HL-60 (cell line): ENCODE measurements around the gene YTHDF1.

ENCODE experiments used
- DNase-seq, 2 experiments: peaks; one replicate each; pipeline ENCODE4 v3.0.0-alpha.2; 2010 to 2020; ENCODE audit warnings: low read depth in 1 of 2, low spot score in 1 of 2
- H3K27ac ChIP-seq: fragments of 250-450 bp; sonication (Bioruptor Pico); replicated peaks from 2 replicates; pipeline ENCODE4 v1.5.1; 2020; ENCODE audit warnings: mild to moderate bottlenecking, moderate library complexity
- H3K27me3 ChIP-seq: fragments of 250-450 bp; sonication (Bioruptor Pico); 2 replicates; pipeline ENCODE4 v1.5.1; 2021; ENCODE audit warnings: mild to moderate bottlenecking, moderate library complexity; ENCODE audit not compliant: insufficient read depth, poor library complexity, severe bottlenecking
- H3K4me3 ChIP-seq: replicated peaks from 2 replicates; pipeline ENCODE4 v1.5.1; 2011; ENCODE audit warnings: mild to moderate bottlenecking, control low read depth, low read length; ENCODE audit not compliant: insufficient read depth
- GABPA ChIP-seq: IDR thresholded peaks from 2 replicates; pipeline ENCODE4 v1.6.1; 2012; ENCODE audit warnings: low read depth
- POLR2AphosphoS5 ChIP-seq: IDR thresholded peaks from 2 replicates; pipeline ENCODE4 v1.6.1; 2012; ENCODE audit warnings: low read depth
- SPI1 ChIP-seq: IDR thresholded peaks from 2 replicates; pipeline ENCODE4 v1.6.1; 2012; ENCODE audit warnings: low read depth, mild to moderate bottlenecking, borderline replicate concordance
- TF ChIP-seq, protein P1 (sequence below): IDR thresholded peaks from one replicate; pipeline ENCODE4 v1.5.1; 2011; ENCODE audit warnings: low read length, control low read depth, inconsistent platforms; ENCODE audit not compliant: insufficient read depth
- TF ChIP-seq, protein P2 (sequence below): IDR thresholded peaks from 2 replicates; pipeline ENCODE4 v1.6.1; 2012; ENCODE audit warnings: low read depth; ENCODE audit not compliant: insufficient replicate concordance

YTHDF1 gene

DNA sequence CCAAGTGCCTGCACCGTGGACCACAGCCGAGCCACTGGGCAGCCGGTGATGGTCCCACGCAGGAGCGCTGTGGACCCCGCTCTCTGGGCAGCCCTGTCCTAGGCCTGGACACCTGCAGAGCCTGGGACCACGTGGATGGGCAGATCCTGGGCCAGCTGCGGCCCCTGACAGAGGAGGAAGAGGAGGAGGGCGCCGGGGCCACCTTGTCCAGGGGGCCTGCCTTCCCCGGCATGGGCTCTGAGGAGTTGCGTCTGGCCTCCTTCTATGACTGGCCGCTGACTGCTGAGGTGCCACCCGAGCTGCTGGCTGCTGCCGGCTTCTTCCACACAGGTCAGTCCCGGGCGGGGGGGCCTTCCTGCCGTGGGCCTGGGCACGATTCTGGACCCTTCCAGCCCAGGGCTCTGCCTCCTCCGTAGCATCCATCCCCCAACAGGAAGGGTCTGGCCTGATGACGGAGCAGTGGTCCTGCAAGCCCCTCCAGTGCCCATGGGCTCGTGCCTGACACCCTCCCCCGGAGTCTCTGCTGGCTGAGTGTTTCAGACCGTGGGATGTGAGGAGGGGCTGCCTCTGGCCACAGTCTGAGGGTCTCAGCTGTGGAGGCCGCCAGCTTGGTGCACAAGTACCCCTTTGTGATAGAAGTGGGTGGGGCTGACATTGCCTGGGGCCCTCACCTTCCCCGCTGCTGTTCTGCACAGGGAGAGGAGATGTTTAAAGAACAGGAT, 20.3 kb upstream of the YTHDF1 start:
- Histone ChIP-seq H3K27ac (no peak overlapping the region), H3K4me3 (no peak overlapping the region), H3K27me3 (peaks cover 11% of the 10 kb centered on the region)
- no peak for DNase-seq
- TF ChIP-seq, protein P1, sequence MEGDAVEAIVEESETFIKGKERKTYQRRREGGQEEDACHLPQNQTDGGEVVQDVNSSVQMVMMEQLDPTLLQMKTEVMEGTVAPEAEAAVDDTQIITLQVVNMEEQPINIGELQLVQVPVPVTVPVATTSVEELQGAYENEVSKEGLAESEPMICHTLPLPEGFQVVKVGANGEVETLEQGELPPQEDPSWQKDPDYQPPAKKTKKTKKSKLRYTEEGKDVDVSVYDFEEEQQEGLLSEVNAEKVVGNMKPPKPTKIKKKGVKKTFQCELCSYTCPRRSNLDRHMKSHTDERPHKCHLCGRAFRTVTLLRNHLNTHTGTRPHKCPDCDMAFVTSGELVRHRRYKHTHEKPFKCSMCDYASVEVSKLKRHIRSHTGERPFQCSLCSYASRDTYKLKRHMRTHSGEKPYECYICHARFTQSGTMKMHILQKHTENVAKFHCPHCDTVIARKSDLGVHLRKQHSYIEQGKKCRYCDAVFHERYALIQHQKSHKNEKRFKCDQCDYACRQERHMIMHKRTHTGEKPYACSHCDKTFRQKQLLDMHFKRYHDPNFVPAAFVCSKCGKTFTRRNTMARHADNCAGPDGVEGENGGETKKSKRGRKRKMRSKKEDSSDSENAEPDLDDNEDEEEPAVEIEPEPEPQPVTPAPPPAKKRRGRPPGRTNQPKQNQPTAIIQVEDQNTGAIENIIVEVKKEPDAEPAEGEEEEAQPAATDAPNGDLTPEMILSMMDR: no peak
- TF ChIP-seq, protein P2, sequence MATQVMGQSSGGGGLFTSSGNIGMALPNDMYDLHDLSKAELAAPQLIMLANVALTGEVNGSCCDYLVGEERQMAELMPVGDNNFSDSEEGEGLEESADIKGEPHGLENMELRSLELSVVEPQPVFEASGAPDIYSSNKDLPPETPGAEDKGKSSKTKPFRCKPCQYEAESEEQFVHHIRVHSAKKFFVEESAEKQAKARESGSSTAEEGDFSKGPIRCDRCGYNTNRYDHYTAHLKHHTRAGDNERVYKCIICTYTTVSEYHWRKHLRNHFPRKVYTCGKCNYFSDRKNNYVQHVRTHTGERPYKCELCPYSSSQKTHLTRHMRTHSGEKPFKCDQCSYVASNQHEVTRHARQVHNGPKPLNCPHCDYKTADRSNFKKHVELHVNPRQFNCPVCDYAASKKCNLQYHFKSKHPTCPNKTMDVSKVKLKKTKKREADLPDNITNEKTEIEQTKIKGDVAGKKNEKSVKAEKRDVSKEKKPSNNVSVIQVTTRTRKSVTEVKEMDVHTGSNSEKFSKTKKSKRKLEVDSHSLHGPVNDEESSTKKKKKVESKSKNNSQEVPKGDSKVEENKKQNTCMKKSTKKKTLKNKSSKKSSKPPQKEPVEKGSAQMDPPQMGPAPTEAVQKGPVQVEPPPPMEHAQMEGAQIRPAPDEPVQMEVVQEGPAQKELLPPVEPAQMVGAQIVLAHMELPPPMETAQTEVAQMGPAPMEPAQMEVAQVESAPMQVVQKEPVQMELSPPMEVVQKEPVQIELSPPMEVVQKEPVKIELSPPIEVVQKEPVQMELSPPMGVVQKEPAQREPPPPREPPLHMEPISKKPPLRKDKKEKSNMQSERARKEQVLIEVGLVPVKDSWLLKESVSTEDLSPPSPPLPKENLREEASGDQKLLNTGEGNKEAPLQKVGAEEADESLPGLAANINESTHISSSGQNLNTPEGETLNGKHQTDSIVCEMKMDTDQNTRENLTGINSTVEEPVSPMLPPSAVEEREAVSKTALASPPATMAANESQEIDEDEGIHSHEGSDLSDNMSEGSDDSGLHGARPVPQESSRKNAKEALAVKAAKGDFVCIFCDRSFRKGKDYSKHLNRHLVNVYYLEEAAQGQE: no peak
- TF ChIP-seq SPI1 (no peak), POLR2AphosphoS5 (no peak)

DNA sequence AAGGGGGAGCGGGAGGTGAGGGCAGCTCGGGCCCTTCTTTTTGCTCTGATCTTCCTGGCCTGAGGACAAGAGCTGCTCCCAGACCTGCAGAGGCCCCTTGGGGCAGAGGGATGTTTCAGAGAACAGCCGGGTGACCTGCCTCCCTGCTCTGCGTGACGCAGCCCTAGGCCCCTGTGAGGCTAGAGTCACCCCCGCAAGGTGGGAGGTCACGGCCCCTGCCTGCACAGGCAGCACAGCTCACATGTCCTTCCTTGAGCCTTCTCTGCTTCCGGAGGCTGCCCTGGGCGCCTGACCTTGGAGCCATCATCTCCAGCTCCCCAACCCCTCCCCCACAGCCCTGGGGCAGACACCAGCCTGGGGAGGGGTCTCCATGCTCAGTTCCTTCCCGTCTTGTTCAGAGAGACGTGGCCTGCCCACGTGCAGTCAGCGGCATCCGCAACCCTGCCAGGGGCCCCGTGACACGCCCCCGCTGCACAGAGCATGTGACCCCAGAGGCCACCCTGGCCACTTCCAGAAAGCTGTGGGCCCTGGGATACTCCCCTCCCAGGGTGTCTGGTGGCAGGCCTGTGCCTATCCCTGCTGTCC, 19.6 kb upstream of the YTHDF1 start, which contains the start of gene BIRC7:
BIRC7 (plus strand) TSS at position 507 of the 585 bp plus-strand sequence. CDS start 192 bp downstream, outside the sequence.
- Histone ChIP-seq H3K4me3 (no peak within 1 kb of the TSS), H3K27ac (no peak within 1 kb of the TSS), H3K27me3 (peaks cover 18% of the 10 kb centered on the region)
- DNase-seq: peak in 1 of 2 experiments; percentile 27
- TF ChIP-seq, protein P2: no peak
- TF ChIP-seq SPI1: no peak
- TF ChIP-seq, protein P1: no peak
- no peak for TF ChIP-seq POLR2AphosphoS5
- TF ChIP-seq GABPA: no peak

DNA sequence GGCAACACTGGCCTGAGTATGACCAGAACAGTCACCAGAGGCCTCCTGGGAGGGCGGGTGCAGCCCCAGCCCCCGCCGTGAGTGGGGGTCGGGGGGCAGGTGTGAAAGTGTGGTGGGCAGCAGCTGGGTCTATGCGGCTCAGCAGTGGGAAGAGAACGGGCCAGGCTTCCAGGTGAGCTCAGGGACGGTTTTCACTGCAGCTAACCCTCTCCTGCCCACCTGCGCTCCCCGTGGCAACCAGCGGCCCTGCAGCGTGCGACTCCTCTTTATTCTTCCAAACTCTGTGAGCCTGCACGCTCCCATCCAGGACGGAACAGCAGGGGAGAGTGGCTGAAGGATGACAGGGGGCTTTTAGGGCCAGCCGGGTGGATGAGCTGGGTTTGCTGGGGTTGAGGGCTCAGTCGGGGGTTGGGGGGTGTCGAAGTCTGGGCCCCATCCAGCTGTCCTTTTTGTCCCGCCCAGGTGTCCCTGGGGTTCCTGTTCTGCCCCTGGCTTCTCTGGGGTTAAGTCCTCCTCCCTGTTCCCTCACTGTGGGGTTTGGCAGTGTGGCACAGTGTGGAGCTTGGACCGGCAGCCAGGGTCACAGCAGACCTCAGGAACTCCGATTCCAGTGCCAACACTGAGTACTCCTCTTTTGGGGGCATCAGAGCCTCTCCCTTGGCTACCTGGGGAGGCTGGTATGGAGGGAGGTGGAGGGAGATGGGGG, 18.9 kb upstream of the YTHDF1 start:
- Histone ChIP-seq H3K27ac (no peak overlapping the region), H3K27me3 (peaks cover 23% of the 10 kb centered on the region), H3K4me3 (no peak overlapping the region)
- no peak for TF ChIP-seq POLR2AphosphoS5
- TF ChIP-seq, protein P1: peak; percentile 4
- no peak for DNase-seq
